ENCODE measurements around the gene KIRREL3.

KIRREL3 gene

DNA sequence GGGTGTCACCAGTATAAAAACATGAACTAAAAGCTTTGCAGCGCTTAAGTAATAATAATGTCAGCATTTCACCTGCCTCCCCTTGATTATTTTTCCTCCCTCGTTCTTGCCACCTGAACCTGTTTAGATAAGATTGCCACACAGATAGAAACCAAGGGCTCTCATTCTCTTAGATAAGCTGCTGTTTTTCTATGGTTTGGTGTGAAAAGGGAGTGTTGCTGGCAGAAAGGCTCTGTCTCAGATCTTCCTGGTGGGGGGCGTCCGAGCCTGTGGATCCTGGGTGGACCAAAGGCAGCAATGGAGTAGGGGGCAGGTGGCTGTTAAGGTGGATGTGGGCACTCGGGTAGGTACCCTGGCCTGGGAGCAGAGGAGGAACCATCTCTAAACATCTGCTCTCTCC is 497.6 kb downstream of the KIRREL3 start:
- TF ChIP-seq EZH2phosphoT487 (conservative IDR thresholded peaks at IDR 0.05; ENCODE audit: low read length) = no peak
- TF ChIP-seq, protein P1, sequence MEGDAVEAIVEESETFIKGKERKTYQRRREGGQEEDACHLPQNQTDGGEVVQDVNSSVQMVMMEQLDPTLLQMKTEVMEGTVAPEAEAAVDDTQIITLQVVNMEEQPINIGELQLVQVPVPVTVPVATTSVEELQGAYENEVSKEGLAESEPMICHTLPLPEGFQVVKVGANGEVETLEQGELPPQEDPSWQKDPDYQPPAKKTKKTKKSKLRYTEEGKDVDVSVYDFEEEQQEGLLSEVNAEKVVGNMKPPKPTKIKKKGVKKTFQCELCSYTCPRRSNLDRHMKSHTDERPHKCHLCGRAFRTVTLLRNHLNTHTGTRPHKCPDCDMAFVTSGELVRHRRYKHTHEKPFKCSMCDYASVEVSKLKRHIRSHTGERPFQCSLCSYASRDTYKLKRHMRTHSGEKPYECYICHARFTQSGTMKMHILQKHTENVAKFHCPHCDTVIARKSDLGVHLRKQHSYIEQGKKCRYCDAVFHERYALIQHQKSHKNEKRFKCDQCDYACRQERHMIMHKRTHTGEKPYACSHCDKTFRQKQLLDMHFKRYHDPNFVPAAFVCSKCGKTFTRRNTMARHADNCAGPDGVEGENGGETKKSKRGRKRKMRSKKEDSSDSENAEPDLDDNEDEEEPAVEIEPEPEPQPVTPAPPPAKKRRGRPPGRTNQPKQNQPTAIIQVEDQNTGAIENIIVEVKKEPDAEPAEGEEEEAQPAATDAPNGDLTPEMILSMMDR (IDR thresholded peaks at IDR 0.05; ENCODE audit: insufficient read depth, low read length, poor library complexity, severe bottlenecking) = no peak

DNA sequence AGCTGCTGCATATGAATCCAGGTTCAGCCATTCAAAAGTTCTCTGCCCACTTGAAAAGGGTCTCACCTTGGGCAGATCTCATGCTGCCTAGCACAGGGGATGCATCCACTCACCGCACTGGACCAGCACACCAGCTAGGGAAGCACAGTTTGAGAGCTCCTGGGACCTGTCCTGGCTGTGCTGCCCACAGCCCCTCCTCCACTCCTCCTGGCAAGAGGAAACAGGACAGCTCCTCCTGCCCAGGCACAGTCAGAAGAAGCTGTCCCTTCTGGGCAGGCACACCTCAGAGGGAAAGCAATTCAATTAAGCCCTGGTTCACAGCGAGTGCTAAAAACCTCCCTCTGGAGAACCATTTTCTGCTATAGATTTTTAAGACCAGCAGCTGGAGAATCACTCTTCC is 498.4 kb downstream of the KIRREL3 start:
- no peaks in the 10 kb centered on the region for H4K20me1 ChIP-seq (ENCODE audit: low read depth, low read length)
- H3F3A ChIP-seq (ENCODE audit: insufficient read depth) = no peaks in the 10 kb centered on the region
- no peaks in the 10 kb centered on the region for H3K9me2 ChIP-seq (replicated peaks; ENCODE audit: insufficient read depth, low read length)
- no peak overlapping the region for H2AFZ ChIP-seq (ENCODE audit: low read depth, low read length, severe bottlenecking)
- no peaks in the 10 kb centered on the region for H3K79me2 ChIP-seq (ENCODE audit: insufficient read depth, low read length)
- H3K9ac ChIP-seq (ENCODE audit: low read length) = no peak overlapping the region
- TF ChIP-seq, protein P1 (IDR thresholded peaks at IDR 0.05; ENCODE audit: insufficient read depth, low read length, poor library complexity, severe bottlenecking) = no peak
- no peak for TF ChIP-seq EZH2phosphoT487 (conservative IDR thresholded peaks at IDR 0.05; ENCODE audit: low read length)
- H3K27me3 ChIP-seq (ENCODE audit: low read length) = no peaks in the 10 kb centered on the region
- H3K27ac ChIP-seq (ENCODE audit: low read depth, low read length) = no peak overlapping the region
- no peak overlapping the region for H3K4me3 ChIP-seq (ENCODE audit: insufficient read depth, low read length, poor library complexity, severe bottlenecking)
- no peak overlapping the region for H3K4me2 ChIP-seq (ENCODE audit: low read depth, low read length, poor library complexity, severe bottlenecking)
- no peaks in the 10 kb centered on the region for H3K9me3 ChIP-seq (ENCODE audit: insufficient read depth, low read length)
- no peaks in the 10 kb centered on the region for H3K36me3 ChIP-seq (ENCODE audit: low read length)

More for the DNA sequence above, 497.6 kb downstream of the KIRREL3 start:
- Histone ChIP-seq H3K9me3 (ENCODE audit: insufficient read depth, low read length) (no peaks in the 10 kb centered on the region), H2AFZ (ENCODE audit: low read depth, low read length, severe bottlenecking) (no peak overlapping the region), H3F3A (ENCODE audit: insufficient read depth) (no peaks in the 10 kb centered on the region), H3K79me2 (ENCODE audit: insufficient read depth, low read length) (no peaks in the 10 kb centered on the region), H3K4me3 (ENCODE audit: insufficient read depth, low read length, poor library complexity, severe bottlenecking) (no peak overlapping the region), H3K9ac (ENCODE audit: low read length) (no peak overlapping the region), H3K27ac (ENCODE audit: low read depth, low read length) (no peak overlapping the region), H3K36me3 (ENCODE audit: low read length) (no peaks in the 10 kb centered on the region), H3K4me2 (ENCODE audit: low read depth, low read length, poor library complexity, severe bottlenecking) (no peak overlapping the region), H4K20me1 (ENCODE audit: low read depth, low read length) (no peaks in the 10 kb centered on the region), H3K9me2 (replicated peaks; ENCODE audit: insufficient read depth, low read length) (no peaks in the 10 kb centered on the region), H3K27me3 (ENCODE audit: low read length) (no peaks in the 10 kb centered on the region)

DNA sequence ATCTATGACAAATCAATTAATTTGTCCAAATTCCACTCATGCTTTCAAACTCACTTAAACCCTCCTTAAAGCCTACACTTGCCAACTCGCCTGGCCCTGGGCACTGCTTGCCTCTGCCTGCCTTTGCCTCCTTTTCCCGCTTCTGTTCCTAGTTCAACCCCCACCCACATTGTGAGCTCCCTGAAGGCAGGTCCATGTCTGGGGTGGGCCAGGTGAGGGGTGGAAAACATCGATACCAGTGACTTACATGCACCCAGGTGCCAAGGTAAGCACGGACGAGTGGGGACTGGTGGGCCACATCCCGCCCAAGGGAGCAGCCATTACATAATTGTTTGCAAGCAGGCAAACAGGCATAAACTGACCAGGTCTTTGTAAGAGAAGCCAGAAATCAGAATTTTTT is 498.9 kb downstream of the KIRREL3 start:
- no peaks in the 10 kb centered on the region for H3K79me2 ChIP-seq (ENCODE audit: insufficient read depth, low read length)
- H3K36me3 ChIP-seq (ENCODE audit: low read length) = no peaks in the 10 kb centered on the region
- no peaks in the 10 kb centered on the region for H3K9me2 ChIP-seq (replicated peaks; ENCODE audit: insufficient read depth, low read length)
- H4K20me1 ChIP-seq (ENCODE audit: low read depth, low read length) = no peaks in the 10 kb centered on the region
- H3K27ac ChIP-seq (ENCODE audit: low read depth, low read length) = no peak overlapping the region
- H3K27me3 ChIP-seq (ENCODE audit: low read length) = no peaks in the 10 kb centered on the region
- no peak overlapping the region for H3K9ac ChIP-seq (ENCODE audit: low read length)
- H3K4me2 ChIP-seq (ENCODE audit: low read depth, low read length, poor library complexity, severe bottlenecking) = no peak overlapping the region
- no peaks in the 10 kb centered on the region for H3F3A ChIP-seq (ENCODE audit: insufficient read depth)
- TF ChIP-seq, protein P1 (IDR thresholded peaks at IDR 0.05; ENCODE audit: insufficient read depth, low read length, poor library complexity, severe bottlenecking) = no peak
- no peak for TF ChIP-seq EZH2phosphoT487 (conservative IDR thresholded peaks at IDR 0.05; ENCODE audit: low read length)
- no peak overlapping the region for H2AFZ ChIP-seq (ENCODE audit: low read depth, low read length, severe bottlenecking)
- no peak overlapping the region for H3K4me3 ChIP-seq (ENCODE audit: insufficient read depth, low read length, poor library complexity, severe bottlenecking)
- no peaks in the 10 kb centered on the region for H3K9me3 ChIP-seq (ENCODE audit: insufficient read depth, low read length)

Data from SU-DHL-6 (cell line).